ENCODE data around the gene FES. TPM values are rescaled to one million over a fixed set of nuclear protein-coding genes. Genes with fewer than 3 reads are reported as not detected.

FES gene
- total and polyA plus RNA-seq, 2 of the 13 experiments (the other 11 are each of a cell fraction or from before 2014, with no cell fraction given) = 4.0 to 9.5 TPM

DNA sequence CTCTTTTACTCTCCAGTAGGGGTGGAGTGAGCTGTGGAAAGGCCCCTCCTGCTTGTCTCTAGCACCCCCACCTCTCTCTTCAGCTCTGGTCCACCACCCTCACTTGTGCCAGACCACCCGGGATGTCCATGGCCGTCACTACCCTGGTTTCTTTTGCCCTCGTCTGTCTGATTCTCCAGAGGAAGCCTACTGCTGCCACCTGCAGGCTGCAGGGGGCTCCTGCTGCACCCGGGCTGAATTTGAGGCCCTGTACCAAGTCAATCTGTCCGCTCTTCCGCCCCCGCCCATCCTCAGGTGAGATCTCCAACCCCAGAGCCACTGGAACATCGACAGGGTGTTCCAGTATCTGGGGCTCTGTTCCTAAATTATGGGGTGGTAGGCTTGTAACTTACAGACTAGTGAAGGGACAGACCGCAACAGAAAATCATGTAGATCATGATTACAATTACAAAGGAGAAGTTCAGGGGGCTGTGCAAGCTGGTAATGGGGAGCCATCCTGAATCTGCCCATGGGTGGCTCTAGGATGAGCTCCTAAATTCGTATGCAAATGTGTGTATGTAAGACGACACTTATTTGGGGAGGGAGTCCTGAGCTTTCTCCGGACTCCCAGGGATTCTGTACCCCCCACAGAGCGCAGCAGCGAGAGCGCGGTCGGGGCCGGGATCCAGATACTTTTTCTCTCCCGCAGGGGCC, 50.1 kb downstream of the FES start (continued):
- TF ChIP-seq, protein P1, sequence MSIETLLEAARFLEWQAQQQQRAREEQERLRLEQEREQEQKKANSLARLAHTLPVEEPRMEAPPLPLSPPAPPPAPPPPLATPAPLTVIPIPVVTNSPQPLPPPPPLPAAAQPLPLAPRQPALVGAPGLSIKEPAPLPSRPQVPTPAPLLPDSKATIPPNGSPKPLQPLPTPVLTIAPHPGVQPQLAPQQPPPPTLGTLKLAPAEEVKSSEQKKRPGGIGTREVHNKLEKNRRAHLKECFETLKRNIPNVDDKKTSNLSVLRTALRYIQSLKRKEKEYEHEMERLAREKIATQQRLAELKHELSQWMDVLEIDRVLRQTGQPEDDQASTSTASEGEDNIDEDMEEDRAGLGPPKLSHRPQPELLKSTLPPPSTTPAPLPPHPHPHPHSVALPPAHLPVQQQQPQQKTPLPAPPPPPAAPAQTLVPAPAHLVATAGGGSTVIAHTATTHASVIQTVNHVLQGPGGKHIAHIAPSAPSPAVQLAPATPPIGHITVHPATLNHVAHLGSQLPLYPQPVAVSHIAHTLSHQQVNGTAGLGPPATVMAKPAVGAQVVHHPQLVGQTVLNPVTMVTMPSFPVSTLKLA (IDR thresholded peaks at IDR 0.05) = no peak
- TF ChIP-seq ZNF850 (CRISPR knock-in tag; conservative IDR thresholded peaks at IDR 0.05) = no peak
- TF ChIP-seq, protein P2, sequence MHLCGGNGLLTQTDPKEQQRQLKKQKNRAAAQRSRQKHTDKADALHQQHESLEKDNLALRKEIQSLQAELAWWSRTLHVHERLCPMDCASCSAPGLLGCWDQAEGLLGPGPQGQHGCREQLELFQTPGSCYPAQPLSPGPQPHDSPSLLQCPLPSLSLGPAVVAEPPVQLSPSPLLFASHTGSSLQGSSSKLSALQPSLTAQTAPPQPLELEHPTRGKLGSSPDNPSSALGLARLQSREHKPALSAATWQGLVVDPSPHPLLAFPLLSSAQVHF (CRISPR knock-in tag; IDR thresholded peaks at IDR 0.05) = no peak
- TF ChIP-seq FIP1L1 (IDR thresholded peaks at IDR 0.05; ENCODE audit: borderline replicate concordance, insufficient read depth, low read depth, low read length) = no peak
- no peak for TF ChIP-seq ZNF766 (CRISPR knock-in tag; IDR thresholded peaks at IDR 0.05; ENCODE audit: borderline replicate concordance)
- no peak for TF ChIP-seq ZNF30 (CRISPR knock-in tag; IDR thresholded peaks at IDR 0.05)
- no peak for TF ChIP-seq ZNF484 (CRISPR knock-in tag; IDR thresholded peaks at IDR 0.05; ENCODE audit: borderline replicate concordance, low read depth)
- no peak for TF ChIP-seq ZNF274 (CRISPR knock-in tag; IDR thresholded peaks at IDR 0.05)
- TF ChIP-seq, protein P3, sequence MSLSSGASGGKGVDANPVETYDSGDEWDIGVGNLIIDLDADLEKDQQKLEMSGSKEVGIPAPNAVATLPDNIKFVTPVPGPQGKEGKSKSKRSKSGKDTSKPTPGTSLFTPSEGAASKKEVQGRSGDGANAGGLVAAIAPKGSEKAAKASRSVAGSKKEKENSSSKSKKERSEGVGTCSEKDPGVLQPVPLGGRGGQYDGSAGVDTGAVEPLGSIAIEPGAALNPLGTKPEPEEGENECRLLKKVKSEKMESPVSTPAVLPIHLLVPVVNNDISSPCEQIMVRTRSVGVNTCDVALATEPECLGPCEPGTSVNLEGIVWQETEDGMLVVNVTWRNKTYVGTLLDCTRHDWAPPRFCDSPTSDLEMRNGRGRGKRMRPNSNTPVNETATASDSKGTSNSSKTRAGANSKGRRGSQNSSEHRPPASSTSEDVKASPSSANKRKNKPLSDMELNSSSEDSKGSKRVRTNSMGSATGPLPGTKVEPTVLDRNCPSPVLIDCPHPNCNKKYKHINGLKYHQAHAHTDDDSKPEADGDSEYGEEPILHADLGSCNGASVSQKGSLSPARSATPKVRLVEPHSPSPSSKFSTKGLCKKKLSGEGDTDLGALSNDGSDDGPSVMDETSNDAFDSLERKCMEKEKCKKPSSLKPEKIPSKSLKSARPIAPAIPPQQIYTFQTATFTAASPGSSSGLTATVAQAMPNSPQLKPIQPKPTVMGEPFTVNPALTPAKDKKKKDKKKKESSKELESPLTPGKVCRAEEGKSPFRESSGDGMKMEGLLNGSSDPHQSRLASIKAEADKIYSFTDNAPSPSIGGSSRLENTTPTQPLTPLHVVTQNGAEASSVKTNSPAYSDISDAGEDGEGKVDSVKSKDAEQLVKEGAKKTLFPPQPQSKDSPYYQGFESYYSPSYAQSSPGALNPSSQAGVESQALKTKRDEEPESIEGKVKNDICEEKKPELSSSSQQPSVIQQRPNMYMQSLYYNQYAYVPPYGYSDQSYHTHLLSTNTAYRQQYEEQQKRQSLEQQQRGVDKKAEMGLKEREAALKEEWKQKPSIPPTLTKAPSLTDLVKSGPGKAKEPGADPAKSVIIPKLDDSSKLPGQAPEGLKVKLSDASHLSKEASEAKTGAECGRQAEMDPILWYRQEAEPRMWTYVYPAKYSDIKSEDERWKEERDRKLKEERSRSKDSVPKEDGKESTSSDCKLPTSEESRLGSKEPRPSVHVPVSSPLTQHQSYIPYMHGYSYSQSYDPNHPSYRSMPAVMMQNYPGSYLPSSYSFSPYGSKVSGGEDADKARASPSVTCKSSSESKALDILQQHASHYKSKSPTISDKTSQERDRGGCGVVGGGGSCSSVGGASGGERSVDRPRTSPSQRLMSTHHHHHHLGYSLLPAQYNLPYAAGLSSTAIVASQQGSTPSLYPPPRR (CRISPR knock-in tag; IDR thresholded peaks at IDR 0.05; ENCODE audit: borderline replicate concordance) = no peak
- TF ChIP-seq, protein P4, sequence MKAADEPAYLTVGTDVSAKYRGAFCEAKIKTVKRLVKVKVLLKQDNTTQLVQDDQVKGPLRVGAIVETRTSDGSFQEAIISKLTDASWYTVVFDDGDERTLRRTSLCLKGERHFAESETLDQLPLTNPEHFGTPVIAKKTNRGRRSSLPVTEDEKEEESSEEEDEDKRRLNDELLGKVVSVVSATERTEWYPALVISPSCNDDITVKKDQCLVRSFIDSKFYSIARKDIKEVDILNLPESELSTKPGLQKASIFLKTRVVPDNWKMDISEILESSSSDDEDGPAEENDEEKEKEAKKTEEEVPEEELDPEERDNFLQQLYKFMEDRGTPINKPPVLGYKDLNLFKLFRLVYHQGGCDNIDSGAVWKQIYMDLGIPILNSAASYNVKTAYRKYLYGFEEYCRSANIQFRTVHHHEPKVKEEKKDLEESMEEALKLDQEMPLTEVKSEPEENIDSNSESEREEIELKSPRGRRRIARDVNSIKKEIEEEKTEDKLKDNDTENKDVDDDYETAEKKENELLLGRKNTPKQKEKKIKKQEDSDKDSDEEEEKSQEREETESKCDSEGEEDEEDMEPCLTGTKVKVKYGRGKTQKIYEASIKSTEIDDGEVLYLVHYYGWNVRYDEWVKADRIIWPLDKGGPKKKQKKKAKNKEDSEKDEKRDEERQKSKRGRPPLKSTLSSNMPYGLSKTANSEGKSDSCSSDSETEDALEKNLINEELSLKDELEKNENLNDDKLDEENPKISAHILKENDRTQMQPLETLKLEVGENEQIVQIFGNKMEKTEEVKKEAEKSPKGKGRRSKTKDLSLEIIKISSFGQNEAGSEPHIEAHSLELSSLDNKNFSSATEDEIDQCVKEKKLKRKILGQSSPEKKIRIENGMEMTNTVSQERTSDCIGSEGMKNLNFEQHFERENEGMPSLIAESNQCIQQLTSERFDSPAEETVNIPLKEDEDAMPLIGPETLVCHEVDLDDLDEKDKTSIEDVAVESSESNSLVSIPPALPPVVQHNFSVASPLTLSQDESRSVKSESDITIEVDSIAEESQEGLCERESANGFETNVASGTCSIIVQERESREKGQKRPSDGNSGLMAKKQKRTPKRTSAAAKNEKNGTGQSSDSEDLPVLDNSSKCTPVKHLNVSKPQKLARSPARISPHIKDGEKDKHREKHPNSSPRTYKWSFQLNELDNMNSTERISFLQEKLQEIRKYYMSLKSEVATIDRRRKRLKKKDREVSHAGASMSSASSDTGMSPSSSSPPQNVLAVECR (CRISPR knock-in tag; IDR thresholded peaks at IDR 0.05; ENCODE audit: borderline replicate concordance) = no peak; the same call in 1 of the 2 replicates
- TF ChIP-seq, protein P5, sequence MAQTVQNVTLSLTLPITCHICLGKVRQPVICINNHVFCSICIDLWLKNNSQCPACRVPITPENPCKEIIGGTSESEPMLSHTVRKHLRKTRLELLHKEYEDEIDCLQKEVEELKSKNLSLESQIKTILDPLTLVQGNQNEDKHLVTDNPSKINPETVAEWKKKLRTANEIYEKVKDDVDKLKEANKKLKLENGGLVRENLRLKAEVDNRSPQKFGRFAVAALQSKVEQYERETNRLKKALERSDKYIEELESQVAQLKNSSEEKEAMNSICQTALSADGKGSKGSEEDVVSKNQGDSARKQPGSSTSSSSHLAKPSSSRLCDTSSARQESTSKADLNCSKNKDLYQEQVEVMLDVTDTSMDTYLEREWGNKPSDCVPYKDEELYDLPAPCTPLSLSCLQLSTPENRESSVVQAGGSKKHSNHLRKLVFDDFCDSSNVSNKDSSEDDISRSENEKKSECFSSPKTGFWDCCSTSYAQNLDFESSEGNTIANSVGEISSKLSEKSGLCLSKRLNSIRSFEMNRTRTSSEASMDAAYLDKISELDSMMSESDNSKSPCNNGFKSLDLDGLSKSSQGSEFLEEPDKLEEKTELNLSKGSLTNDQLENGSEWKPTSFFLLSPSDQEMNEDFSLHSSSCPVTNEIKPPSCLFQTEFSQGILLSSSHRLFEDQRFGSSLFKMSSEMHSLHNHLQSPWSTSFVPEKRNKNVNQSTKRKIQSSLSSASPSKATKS (CRISPR knock-in tag; IDR thresholded peaks at IDR 0.05) = no peak
- TF ChIP-seq NCOA2 (CRISPR knock-in tag; IDR thresholded peaks at IDR 0.05) = no peak
- TF ChIP-seq REPIN1 (CRISPR knock-in tag; IDR thresholded peaks at IDR 0.05; ENCODE audit: borderline replicate concordance, low read depth) = no peak; the same call in 1 of the 2 replicates
- TF ChIP-seq ZNF619 (CRISPR knock-in tag; IDR thresholded peaks at IDR 0.05) = no peak
- TF ChIP-seq TRIM24 (CRISPR knock-in tag; IDR thresholded peaks at IDR 0.05) = no peak

Data from HepG2 (cell line).